Measurements from ENCODE around the gene PPFIBP1.

PPFIBP1 gene

DNA sequence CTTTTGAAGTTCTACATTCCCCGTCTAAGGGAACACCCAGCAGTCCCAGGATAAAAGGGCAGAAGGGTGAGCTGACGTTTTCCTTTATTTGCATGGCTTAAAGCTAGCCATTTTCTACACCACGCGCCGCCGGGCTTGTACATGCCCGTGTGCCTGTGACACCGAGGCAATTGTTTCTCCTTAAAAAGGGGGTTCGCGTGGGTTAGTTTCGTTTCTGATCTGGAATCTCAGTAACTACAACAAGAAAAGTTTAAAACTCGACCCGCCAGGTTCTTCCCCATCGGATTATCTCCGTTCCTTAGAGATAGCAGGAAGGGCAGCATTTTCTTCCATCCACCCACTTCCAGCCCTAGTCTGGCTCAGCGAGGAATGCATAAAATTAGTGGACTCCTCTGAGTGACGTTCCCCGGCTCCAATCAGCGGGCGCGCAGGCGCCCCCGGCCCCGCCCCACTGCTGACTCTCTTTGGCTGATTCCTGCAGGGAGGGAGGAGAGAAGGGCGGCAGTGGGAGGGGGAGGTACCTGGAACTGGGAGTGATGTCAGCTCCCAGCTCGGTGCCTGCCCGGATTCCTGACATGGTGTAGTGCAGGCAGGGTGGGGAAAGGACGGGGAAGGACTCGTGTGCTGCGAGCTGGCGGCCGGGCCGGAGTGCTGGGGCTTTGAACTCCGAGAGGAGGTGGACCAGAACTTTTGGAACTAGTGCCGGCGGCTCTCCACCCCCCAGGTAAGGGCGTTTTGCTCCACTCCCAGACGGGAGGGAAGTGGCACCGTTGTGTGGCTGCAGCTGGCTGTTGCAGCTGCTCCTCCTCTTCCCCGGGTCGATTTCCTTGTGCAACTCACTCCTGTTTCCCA is at the start of gene PPFIBP1:
Gene PPFIBP1, plus strand, starts transcription at position 565 of the 852 bp plus-strand sequence. CDS start 109,191 bp downstream, outside the sequence.
- TF ChIP-seq, protein P1, sequence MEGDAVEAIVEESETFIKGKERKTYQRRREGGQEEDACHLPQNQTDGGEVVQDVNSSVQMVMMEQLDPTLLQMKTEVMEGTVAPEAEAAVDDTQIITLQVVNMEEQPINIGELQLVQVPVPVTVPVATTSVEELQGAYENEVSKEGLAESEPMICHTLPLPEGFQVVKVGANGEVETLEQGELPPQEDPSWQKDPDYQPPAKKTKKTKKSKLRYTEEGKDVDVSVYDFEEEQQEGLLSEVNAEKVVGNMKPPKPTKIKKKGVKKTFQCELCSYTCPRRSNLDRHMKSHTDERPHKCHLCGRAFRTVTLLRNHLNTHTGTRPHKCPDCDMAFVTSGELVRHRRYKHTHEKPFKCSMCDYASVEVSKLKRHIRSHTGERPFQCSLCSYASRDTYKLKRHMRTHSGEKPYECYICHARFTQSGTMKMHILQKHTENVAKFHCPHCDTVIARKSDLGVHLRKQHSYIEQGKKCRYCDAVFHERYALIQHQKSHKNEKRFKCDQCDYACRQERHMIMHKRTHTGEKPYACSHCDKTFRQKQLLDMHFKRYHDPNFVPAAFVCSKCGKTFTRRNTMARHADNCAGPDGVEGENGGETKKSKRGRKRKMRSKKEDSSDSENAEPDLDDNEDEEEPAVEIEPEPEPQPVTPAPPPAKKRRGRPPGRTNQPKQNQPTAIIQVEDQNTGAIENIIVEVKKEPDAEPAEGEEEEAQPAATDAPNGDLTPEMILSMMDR (IDR thresholded peaks at IDR 0.05; ENCODE audit: insufficient read depth, missing control alignments), result no peak
- DNase-seq (ENCODE audit: insufficient read length, low spot score), result peak; percentile 60
- no peak for FAIRE-seq

DNA sequence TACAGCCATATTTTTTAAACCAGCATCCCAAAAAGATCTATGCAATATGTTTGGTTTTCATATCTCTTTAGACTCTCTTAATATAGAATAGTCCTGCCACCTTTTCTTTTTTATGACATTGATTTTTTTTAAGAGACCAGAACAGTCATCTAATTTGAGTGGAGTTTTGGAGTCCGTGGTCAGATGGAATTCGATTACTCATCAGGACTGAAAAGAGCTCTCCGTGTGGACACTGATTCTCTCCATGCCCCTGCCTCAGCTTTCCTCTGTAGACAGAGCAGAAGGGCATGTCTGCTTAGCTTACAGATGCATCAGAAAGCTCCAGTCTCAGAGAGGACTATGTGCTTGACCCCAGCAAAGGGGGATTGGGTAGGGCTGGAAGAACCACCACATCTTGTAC is 49.7 kb upstream of the PPFIBP1 start:
- DNase-seq (ENCODE audit: insufficient read length, low spot score) (no peak), FAIRE-seq (no peak)
- TF ChIP-seq, protein P1 (IDR thresholded peaks at IDR 0.05; ENCODE audit: insufficient read depth, missing control alignments), result no peak

DNA sequence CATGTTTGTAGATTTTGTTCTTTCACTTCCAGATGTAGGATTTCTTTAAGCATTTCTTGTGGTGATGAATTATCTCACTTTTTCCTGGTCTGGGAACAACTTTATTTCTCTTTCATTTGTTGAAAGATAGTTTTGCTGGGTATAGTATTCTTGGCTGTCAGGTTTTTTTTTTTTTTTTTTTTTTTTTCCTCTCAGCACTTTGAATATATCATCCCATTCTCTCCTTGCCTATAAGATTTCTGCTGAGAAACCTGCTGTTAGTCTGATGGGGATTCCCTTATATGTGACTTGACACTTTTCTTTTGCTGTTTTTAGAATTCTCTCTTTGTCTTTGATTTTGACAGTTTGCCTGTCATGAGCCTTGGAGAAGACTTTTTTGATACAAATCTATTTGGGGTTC is 47.0 kb upstream of the PPFIBP1 start:
- no peak for DNase-seq (ENCODE audit: insufficient read length, low spot score)
- TF ChIP-seq, protein P1 (IDR thresholded peaks at IDR 0.05; ENCODE audit: insufficient read depth, missing control alignments), result no peak
- no peak for FAIRE-seq

DNA sequence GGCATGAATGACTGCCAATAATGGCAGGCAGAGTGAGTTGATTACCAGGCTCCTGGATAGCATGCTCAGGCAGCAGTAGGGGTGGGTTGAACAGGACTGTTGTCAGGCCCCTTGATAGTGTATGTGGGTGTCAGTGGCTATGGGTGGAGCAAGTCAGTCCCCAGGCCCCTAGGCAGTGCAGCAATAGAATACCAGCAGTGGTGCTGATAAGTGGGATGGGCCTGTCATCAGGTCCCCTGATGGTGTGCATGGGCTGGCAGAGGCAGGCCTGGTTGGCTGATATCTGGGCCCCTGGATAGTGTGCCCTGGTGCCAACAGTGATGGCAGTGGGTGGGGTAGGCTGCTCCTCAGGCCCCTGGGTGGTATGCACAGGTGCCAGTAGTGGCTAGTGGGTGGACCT is 45.1 kb upstream of the PPFIBP1 start:
- TF ChIP-seq, protein P1 (IDR thresholded peaks at IDR 0.05; ENCODE audit: insufficient read depth, missing control alignments), result no peak
- no peak for FAIRE-seq
- DNase-seq (ENCODE audit: insufficient read length, low spot score), result no peak

DNA sequence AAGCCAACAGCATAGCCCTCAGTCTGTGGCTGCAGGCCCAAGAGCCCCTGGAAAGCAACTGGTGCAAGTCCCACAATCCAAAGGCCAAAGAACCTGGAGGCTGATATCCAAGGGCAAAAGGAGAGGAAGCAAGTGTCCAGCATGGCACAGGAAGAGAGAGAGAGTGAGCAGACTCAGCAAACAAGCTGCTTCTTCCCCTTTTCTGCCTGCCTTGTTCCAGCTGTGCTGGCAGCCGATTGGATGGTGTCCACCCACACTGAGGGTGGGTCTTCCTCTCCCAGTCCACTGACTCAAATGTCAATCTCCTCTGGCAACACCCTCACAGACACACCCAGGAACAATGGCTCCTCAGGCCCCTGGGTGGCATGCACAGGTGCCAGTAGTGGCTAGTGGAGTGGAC is 44.0 kb upstream of the PPFIBP1 start:
- DNase-seq (ENCODE audit: insufficient read length, low spot score), result no peak
- no peak for FAIRE-seq
- TF ChIP-seq, protein P1 (IDR thresholded peaks at IDR 0.05; ENCODE audit: insufficient read depth, missing control alignments), result no peak

DNA sequence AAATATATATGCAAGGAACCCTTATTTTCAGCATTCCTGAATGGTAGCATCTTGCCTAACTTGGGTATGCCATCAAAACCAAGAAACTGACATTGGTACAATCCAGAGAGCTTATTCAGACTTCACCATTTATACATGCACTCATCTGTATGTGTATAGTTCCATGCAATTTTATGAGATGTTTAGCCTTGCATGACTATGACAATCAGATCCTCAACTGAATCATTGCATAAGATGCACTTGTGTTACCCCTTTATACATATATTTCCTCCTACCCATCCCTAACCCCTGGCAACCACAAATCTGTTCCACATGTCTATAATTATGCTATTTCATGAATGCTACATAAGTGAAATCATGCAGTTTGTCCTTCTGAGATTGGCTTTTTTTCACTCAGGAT is 37.0 kb upstream of the PPFIBP1 start:
- FAIRE-seq, result no peak
- DNase-seq (ENCODE audit: insufficient read length, low spot score), result no peak
- TF ChIP-seq, protein P1 (IDR thresholded peaks at IDR 0.05; ENCODE audit: insufficient read depth, missing control alignments), result no peak

DNA sequence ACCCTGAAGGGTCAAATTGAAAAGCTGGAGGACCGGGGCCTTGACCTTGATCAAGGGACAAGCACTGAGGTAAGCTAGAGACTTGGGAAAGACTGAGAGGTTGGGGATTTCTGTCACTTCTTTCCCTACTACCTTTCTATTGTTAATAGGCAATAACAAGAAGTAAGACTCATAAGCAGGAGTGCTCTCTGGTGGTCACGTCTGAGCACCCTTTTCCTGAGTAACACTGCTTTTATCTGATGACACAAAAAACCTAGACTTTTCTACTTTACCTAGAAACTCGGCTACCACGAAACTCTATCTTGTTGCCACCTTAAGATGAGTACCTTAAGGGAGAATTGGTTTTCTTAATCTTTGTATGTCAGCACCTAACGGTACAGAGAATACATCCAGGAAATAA is 35.5 kb upstream of the PPFIBP1 start:
- FAIRE-seq, result no peak
- TF ChIP-seq, protein P1 (IDR thresholded peaks at IDR 0.05; ENCODE audit: insufficient read depth, missing control alignments), result no peak
- DNase-seq (ENCODE audit: insufficient read length, low spot score), result no peak
